ENCODE data around the gene KHDRBS2.

The KHDRBS2 gene

GRCh38 chr6:62013719-62014118, 272.3 kb downstream of the KHDRBS2 start:
- no peak for DNase-seq (ENCODE audit: low spot score)

- no peak for DNase-seq (ENCODE audit: low spot score)
Measured at GRCh38 chr6:62009445-62009844, 276.6 kb downstream of the KHDRBS2 start.

DNA sequence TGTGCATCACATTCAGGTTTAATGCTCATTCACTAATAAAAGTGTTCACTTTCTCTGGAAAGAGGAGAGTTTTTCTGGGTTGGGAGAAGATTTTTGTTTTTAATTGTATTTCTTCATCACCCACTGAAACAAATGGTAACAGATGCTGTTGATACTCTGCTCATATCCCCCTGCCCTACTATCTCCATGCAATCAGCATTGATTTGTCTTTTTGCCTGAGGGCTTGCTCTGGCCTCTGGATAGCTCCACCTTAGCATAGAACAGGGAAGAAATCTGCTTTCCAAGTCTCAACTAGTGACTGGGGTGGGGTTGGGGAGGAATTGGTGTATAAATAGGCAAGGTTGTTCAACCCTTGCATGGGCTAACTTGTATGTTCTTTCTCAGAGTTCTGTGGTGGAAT, 296.4 kb downstream of the KHDRBS2 start:
- no peak for DNase-seq (ENCODE audit: low spot score)

DNA sequence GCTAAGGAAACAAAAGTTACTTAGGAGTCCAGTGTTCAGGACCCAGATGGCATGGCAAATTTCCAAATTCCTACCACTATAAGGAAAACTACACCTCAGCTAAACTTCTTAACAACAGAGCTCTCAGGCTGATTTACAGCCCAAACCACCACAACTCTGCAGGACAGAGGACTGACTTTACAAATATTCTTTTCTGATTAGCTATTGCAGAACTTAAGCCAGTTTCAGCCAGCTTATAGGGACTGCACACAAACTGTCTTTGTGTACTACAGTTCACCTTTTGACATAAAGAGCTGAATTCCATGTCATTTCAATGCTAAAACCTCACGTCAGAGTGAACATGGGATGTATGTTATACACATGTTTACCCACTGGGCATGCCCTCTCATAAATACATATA, 305.4 kb downstream of the KHDRBS2 start:
- no peak for DNase-seq (ENCODE audit: low spot score)

DNA sequence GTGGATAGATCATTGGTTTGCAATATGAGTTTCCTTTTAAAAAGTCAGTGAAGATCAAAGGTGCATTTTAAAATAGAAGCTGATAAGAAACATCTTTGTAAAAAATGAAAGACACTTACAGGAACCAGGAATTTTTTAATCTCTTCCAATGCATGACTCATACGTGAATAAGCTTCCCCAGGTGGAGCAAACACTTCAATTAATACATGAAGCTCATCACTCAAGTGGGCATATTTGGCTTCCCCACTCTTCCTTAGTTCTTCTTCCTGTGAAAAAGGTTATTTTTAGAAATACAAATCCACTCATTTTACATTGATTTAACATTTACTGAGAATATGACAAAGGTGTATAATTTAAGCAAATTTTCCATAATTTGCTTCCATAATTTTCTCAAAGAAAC, 308.1 kb downstream of the KHDRBS2 start:
- DNase-seq (ENCODE audit: low spot score): no peak

- DNase-seq (ENCODE audit: low spot score): no peak
Measured at GRCh38 chr6:61977099-61977498, 308.9 kb downstream of the KHDRBS2 start.

GRCh38 chr6:61959196-61959595, 326.8 kb downstream of the KHDRBS2 start:
- DNase-seq (ENCODE audit: low spot score): no peak

DNA sequence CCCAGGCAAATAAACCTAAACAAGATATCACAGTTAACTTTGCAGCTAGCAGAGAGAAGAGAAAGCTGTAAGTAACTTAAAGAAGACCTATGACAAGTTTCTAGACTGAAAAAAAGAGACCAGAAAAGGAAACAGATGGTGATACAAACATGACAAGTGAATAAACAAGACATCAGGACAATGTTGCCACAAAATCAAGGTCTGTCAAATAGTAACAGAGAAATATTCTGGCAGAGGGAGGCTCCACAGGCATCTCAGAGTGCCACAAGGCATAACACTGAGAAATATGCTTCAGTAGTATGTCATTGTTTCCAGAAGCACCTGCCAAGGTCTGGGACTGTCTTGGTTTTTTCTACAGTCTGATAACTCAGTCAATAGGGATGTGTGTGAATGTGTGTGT, 332.2 kb downstream of the KHDRBS2 start:
- no peak for DNase-seq (ENCODE audit: low spot score)

DNA sequence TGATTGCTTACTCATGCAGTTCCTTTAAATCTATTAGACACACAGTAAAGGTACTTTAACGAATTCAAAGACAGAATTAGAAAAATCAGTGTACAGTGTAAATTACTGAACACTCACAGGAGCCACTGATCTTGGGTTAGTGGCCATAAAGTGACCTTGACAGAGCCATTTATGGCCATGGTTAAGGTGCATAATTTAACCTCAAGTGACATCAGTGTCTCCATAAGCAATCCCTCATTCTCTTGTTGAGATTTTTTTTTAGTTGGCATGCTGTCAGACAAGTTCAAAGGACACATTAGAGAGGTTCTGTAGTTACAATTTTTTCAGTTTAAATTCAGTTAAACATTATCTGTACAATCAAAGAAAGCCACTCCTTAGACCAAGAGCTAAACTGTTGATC, 334.4 kb downstream of the KHDRBS2 start:
- no peak for DNase-seq (ENCODE audit: low spot score)

- no peak for DNase-seq (ENCODE audit: low spot score)
Measured at GRCh38 chr6:61950811-61951210, 335.2 kb downstream of the KHDRBS2 start.

DNA sequence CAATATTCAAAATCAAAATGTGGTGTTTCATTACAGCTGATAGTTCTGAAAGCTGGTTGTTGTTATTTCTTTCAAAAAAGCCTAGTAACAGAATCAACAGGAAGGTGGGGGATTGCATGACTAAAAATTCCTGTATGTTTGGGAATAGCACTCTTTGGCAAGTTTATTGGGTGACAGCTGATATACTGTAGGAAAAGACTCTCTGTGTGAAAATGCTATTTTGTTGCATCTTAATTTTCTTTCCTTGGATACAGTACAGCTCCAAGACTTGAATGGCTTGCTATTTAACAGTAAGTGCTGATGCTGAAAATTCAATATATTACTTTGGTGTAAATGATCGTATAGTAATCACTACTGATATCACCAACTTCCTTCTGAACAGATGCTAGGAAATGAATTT, 336.1 kb downstream of the KHDRBS2 start:
- no peak for DNase-seq (ENCODE audit: low spot score)

- no peak for DNase-seq (ENCODE audit: low spot score)
Measured at GRCh38 chr6:61949161-61949560, 336.9 kb downstream of the KHDRBS2 start.

DNA sequence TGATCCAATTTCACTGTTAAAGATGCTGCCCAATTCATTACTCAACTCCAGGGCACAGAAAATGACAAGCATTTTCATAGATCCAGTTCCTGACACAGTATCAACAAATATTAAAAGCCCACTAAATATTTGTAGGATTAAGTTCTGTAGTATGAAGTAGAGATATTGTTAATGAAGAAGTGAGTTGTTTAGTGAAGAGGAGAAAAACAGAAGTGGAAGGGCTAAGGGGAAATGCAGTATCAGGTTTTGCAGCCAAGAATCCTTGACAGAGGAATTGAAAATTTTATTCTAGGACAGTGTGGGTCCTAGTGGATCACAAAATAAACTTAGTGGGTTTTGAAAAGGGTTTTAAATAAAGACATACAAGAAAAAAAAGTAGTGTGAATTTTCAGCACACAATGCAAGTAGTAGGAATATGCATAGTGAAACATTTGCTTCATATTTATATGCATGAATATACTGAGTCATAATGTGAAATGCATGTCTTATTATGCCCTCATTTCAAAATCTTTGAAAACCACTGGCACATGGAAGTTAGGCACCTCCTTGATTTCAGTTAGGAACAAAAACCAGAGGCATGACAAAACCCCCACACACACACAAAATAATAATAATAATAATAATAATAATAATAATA, 338.6 kb downstream of the KHDRBS2 start:
- no peak for DNase-seq (ENCODE audit: low spot score)

GRCh38 chr6:61940919-61941318, 345.1 kb downstream of the KHDRBS2 start:
- DNase-seq (ENCODE audit: low spot score): no peak

- no peak for DNase-seq (ENCODE audit: low spot score)
Measured at GRCh38 chr6:61935242-61935846, 350.7 kb downstream of the KHDRBS2 start.

GRCh38 chr6:61909486-61909885, 376.5 kb downstream of the KHDRBS2 start:
- no peak for DNase-seq (ENCODE audit: low spot score)

DNA sequence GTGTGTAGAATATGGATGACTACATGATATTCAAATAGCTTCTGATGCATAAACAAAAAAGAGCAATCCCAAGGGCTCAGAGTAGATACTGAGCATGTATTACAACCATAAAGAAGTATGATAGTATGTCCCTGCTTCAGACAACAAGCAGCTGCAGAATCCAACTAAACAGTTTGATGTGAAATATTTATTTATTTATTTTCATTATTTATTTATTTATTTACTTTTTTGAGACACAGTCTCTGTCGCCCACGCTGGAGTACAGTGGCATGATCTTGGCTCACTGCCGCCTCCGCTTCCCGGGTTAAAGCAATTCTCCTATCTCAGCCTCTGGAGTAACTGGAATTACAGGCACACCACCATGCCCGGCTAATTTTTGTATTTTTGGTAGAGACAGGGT, 384.3 kb downstream of the KHDRBS2 start:
- no peak for DNase-seq (ENCODE audit: low spot score)

DNA sequence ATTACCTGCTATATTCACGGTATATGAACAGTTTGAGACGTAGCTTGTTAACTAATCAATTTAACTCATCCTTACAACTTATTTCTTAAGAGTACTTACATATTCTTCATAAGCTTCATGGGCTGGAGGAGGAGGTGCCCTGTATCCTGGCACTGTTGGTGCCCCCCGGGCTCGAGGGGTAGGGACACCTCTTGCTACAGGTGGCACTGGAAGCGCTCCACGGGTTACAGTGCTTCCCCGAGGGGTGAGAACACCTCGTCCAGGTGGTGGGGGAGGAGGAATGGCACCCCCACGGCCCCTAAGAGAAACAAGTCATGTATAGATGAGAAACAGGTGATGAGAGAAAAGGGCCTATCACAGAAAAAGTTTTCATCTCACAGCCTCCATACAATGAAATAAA, 391.5 kb downstream of the KHDRBS2 start:
- no peak for DNase-seq (ENCODE audit: low spot score)

- no peak for DNase-seq (ENCODE audit: low spot score)
Measured at GRCh38 chr6:61887423-61887822, 398.6 kb downstream of the KHDRBS2 start.

DNA sequence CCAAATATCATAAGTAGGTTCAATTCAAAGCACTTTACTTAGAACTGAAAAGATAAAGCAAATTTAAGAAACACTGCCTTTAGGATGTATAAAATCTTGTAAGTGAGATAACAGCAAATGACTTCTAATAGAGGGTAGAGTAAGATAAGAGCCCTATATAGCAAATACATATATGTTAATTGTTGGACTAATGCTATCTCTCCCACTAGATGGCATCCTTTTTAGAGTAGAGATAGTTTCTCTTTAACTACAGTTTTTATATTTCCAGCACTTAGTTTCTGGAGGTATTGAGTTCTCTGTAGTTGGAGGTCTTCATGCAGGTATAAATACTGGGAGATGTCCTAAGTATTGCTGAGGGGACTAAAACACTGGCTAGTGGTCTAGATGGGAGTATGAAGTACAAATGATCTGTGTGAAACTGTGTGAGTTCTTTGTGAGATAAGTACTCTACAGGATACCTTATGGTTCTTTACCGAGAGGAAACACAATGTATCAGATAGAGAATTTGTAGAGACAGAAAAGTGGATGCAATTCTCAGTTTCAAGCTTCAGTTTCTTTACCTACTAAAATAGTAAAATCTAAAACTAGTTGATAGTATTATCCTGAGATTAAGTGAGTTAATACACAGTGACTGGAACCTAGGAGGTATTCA, 399.3 kb downstream of the KHDRBS2 start:
- DNase-seq (ENCODE audit: low spot score): no peak

DNA sequence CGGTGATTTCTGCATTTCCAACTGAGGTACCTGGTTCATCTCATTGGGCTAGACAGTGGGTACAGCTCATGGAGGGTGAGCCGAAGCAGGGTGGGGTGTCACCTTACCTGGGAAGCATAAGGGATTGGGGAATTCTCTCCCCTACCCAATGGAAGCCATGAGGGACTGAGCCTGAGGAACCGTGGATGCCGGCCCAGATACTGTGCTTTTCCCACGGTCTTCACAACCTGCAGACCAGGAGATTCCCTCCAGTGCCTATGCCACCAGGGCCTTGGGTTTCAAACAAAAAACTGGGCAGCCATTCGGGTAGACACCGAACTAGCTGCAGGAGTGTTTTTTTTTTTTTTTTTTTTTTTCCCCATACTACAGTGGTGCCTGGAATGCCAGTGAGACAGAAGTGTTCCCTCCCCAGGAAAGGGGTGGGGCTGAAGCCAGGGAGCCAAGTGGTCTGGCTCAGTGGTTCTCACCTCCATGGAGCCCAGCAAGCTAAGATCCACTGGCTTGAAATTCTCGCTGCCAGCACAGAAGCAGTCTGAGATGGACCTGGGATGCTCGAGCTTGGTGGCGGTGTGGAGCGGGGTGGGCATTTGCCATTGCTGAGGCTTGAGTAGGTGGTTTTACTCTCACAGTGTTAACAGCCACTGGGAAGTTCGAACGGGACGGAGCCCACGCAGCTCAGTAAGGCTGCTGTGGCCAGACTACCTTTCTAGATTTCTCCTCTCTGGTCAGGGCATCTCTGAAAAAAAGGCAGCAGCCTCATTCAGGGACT, 416.2 kb downstream of the KHDRBS2 start:
- DNase-seq (ENCODE audit: low spot score): no peak

DNA sequence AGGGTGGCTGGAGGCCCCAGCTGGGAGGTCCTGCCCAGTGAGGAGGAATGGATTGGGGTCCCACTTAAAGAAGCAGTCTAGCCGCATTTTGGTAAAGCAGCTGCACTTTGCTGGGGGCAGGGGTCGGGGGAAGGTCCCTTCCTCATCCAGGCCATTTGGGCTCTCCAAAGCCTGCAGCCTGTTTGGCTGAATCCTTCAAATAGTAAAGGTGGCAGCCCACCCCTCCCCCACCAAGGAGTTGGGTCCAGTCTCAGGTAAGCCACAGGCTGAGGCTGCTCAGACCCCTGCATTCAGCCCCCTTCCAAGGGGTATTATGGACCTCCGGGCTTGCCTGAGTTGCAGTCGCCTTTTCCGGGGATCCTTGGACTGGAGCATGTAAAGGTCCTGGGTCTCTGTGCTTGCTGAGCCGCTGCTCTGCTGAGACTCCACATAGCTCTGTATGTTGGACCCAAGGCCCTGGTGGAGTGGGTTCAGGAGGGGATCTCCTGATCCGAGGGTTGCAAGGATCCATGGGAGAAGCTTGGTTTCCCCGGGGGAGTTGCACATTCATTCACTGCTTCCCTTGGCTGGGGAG, 417.4 kb downstream of the KHDRBS2 start:
- no peak for DNase-seq (ENCODE audit: low spot score)

DNA sequence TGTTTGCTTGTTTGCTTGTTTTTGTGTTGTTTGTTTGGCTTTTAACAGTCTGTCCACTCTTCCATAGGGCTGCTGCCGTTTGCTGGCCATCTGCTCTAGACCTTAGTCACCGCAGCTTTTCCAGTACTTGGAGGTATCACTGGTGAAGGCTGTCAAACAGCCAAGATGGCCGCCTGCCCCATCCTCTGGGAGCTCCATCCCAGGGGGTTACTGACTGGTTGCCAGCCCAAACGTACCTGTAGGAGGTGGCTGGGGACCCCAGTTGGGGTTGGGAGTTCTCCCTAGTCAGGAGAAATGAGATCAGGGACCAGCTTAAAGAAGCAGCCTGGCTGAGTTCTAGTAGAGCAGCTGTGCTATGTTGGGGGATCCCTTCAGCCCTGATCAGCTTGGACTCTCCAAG, 418.4 kb downstream of the KHDRBS2 start:
- DNase-seq (ENCODE audit: low spot score): no peak

Data from HuH-7.5 (cell line).